HepG2 (cell line): ENCODE measurements around the gene PFN1. TPM values are rescaled to one million over a fixed set of nuclear protein-coding genes. Genes with fewer than 3 reads are reported as not detected.

Experiments used
- FOXA1 ChIP-seq, 2 experiments: fragments of 450-650 bp in 1 of 2; sonication (generic) in 1 of 2; formaldehyde crosslinking in 1 of 2; IDR thresholded peaks; 2 replicates each; pipeline versions ENCODE4 v1.4.0 to v1.6.1; 2016 to 2020; ENCODE audit warnings: missing genetic modification reagents in 1 of 2
- GATA4 ChIP-seq: sonication (generic); IDR thresholded peaks from 2 replicates; pipeline ENCODE4 v1.6.1; 2016; ENCODE audit warnings: antibody characterized with exemption, low read depth, borderline replicate concordance
- HES4 ChIP-seq: sonication (generic); formaldehyde crosslinking; IDR thresholded peaks from 2 replicates; pipeline ENCODE4 v1.9.0; 2021; ENCODE audit warnings: mild to moderate bottlenecking, missing genetic modification reagents, borderline replicate concordance
- HHEX ChIP-seq: IDR thresholded peaks from 2 replicates; pipeline ENCODE4 v1.6.1; 2016; ENCODE audit warnings: control low read depth
- HMGA1 ChIP-seq: sonication (generic); formaldehyde crosslinking; conservative IDR thresholded peaks from 2 replicates; pipeline ENCODE4 v1.4.0; 2020; ENCODE audit warnings: missing genetic modification reagents
- NFATC3 ChIP-seq: sonication (generic); formaldehyde crosslinking; IDR thresholded peaks from 2 replicates; pipeline ENCODE4 v1.5.1; 2020; ENCODE audit warnings: mild to moderate bottlenecking, missing genetic modification reagents
- NFE2L1 ChIP-seq: sonication (generic); formaldehyde crosslinking; IDR thresholded peaks from 2 replicates; pipeline ENCODE4 v1.4.0; 2020; ENCODE audit warnings: missing genetic modification reagents, mild to moderate bottlenecking, borderline replicate concordance
- NFIB ChIP-seq: sonication (generic); formaldehyde crosslinking; IDR thresholded peaks from 2 replicates; pipeline ENCODE4 v1.9.0; 2021; ENCODE audit warnings: missing genetic modification reagents, mild to moderate bottlenecking, borderline replicate concordance
- ONECUT2 ChIP-seq: sonication (generic); formaldehyde crosslinking; IDR thresholded peaks from 2 replicates; pipeline ENCODE4 v1.4.0; 2020; ENCODE audit warnings: missing genetic modification reagents
- RAD21 ChIP-seq: fragments of 450-650 bp; formaldehyde crosslinking; IDR thresholded peaks from 2 replicates; pipeline ENCODE4 v1.5.0; 2020; ENCODE audit warnings: mild to moderate bottlenecking
- RBM39 ChIP-seq: fragments of 200-400 bp; formaldehyde crosslinking; IDR thresholded peaks from one replicate; pipeline ENCODE4 v1.6.1; 2018; ENCODE audit warnings: antibody characterized with exemption, mild to moderate bottlenecking, low read depth, low read length; ENCODE audit not compliant: poor library complexity, severe bottlenecking
- USF2 ChIP-seq, 2 experiments: sonication (generic) in 1 of 2; formaldehyde crosslinking in 1 of 2; IDR thresholded peaks; 2 replicates each; pipeline versions ENCODE4 v1.5.1 to v1.6.1; 2011 to 2020; ENCODE audit warnings: borderline replicate concordance in 1 of 2, low read depth in 1 of 2, low read length in 1 of 2, mild to moderate bottlenecking in 1 of 2, missing genetic modification reagents in 1 of 2, moderate library complexity in 1 of 2
- ZNF333 ChIP-seq: sonication (generic); formaldehyde crosslinking; IDR thresholded peaks from 2 replicates; pipeline ENCODE4 v1.4.0; 2020; ENCODE audit warnings: mild to moderate bottlenecking, missing genetic modification reagents, borderline replicate concordance
- ZNF670 ChIP-seq: sonication (generic); formaldehyde crosslinking; IDR thresholded peaks from 2 replicates; pipeline ENCODE4 v1.8.0; 2022; ENCODE audit warnings: mild to moderate bottlenecking, missing genetic modification reagents, borderline replicate concordance
- ZNF75D ChIP-seq: sonication (generic); formaldehyde crosslinking; IDR thresholded peaks from 2 replicates; pipeline ENCODE4 v1.8.1; 2023; ENCODE audit warnings: missing genetic modification reagents, mild to moderate bottlenecking, borderline replicate concordance
- ZNF770 ChIP-seq: sonication (generic); formaldehyde crosslinking; IDR thresholded peaks from 2 replicates; pipeline ENCODE4 v1.5.0; 2020; ENCODE audit warnings: mild to moderate bottlenecking, missing genetic modification reagents
- ZNF782 ChIP-seq: sonication (generic); formaldehyde crosslinking; IDR thresholded peaks from 2 replicates; pipeline ENCODE4 v1.4.0; 2020; ENCODE audit warnings: missing genetic modification reagents, mild to moderate bottlenecking, borderline replicate concordance
- ZSCAN22 ChIP-seq: sonication (generic); formaldehyde crosslinking; IDR thresholded peaks from 2 replicates; pipeline ENCODE4 v1.4.0; 2020; ENCODE audit warnings: mild to moderate bottlenecking, missing genetic modification reagents
- polyA plus RNA-seq, 8 experiments: library from polyadenylated mRNA; depleted of rRNA in 3 of 8; stranded (reverse) in 7 of 8; unstranded in 1 of 8; fragments of >200 nt; fragmentation: Illumina TruSeq in 4 of 8; extraction: Trizol in 4 of 8; gene quantifications; 2 replicates each; pipeline versions ENCODE4 v1.2.1 to v1.2.3, GENCODE V29; 2011 to 2016; ENCODE audit warnings: low read depth in 4 of 8, missing spikeins in 1 of 8, mixed read lengths in 1 of 8; ENCODE audit not compliant: insufficient read depth in 1 of 8
- total RNA-seq, 5 experiments: library from RNA; depleted of rRNA; stranded (reverse); fragments of >200 nt; fragmentation: Illumina TruSeq; extraction: Trizol; gene quantifications; 2 replicates each; pipeline ENCODE4 v1.2.3, GENCODE V29; 2016; ENCODE audit warnings: low read depth in 1 of 5
- TF ChIP-seq, protein P1 (sequence below): sonication (generic); formaldehyde crosslinking; IDR thresholded peaks from 2 replicates; pipeline ENCODE4 v1.5.0; 2020; ENCODE audit warnings: mild to moderate bottlenecking, missing genetic modification reagents, moderate library complexity

PFN1 gene
- total and polyA plus RNA-seq, 2 of the 13 experiments (the other 11 are each of a cell fraction or from before 2014, with no cell fraction given) = 494 to 613 TPM

DNA sequence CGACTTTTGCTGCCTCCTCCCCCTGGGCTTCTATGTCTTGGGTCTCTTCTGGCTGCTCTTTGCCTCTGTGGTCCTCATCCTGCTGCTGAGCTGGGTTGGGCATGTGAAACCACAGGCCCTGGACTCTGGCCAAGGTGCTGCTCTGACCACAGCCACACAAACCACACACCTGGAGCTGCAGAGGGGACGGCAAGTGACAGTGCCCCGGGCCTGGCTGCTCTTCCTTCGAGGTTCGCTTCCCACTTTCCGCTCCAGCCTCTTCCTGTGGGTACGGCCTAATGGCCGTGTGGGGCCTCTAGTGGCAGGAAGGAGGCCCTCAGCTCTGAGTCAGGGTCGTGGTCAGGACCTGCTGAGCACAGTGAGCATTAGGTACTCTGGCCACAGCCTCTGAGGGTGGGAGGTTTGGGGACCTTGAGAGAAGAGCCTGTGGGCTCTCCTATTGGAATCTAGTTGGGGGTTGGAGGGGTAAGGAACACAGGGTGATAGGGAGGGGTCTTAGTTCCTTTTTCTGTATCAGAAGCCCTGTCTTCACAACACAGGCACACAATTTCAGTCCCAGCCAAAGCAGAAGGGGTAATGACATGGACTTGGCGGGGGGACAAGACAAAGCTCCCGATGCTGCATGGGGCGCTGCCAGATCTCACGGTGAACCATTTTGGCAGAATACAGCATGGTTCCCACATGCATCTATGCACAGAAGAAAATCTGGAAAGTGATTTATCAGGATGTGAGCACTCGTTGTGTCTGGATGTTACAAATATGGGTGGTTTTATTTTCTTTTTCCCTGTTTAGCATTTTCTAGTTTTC is 14.0 kb downstream of the PFN1 start (continued):
- TF ChIP-seq ZNF782 (no peak), ZNF333 (CRISPR knock-in tag) (no peak), ZNF75D (no peak), RAD21 (peak; percentile 62; the same call in 1 of the 2 replicates), HMGA1 (CRISPR knock-in tag) (no peak), NFE2L1 (no peak), ZNF670 (CRISPR knock-in tag) (no peak), FOXA1 (IDR thresholded peaks at IDR 0.05) (no peak), FOXA1 (CRISPR knock-in tag; IDR thresholded peaks at IDR 0.05) (no peak), HES4 (CRISPR knock-in tag) (no peak), GATA4 (no peak), ZNF770 (CRISPR knock-in tag) (peak; percentile 65), HHEX (CRISPR knock-in tag) (no peak), USF2 (IDR thresholded peaks at IDR 0.05; ENCODE audit: low read depth, low read length) (no peak), USF2 (CRISPR knock-in tag; IDR thresholded peaks at IDR 0.05; ENCODE audit: borderline replicate concordance) (no peak), ONECUT2 (no peak), RBM39 (no peak), NFATC3 (CRISPR knock-in tag) (no peak), ZSCAN22 (CRISPR knock-in tag) (no peak), NFIB (CRISPR knock-in tag) (no peak)
- TF ChIP-seq, protein P1, sequence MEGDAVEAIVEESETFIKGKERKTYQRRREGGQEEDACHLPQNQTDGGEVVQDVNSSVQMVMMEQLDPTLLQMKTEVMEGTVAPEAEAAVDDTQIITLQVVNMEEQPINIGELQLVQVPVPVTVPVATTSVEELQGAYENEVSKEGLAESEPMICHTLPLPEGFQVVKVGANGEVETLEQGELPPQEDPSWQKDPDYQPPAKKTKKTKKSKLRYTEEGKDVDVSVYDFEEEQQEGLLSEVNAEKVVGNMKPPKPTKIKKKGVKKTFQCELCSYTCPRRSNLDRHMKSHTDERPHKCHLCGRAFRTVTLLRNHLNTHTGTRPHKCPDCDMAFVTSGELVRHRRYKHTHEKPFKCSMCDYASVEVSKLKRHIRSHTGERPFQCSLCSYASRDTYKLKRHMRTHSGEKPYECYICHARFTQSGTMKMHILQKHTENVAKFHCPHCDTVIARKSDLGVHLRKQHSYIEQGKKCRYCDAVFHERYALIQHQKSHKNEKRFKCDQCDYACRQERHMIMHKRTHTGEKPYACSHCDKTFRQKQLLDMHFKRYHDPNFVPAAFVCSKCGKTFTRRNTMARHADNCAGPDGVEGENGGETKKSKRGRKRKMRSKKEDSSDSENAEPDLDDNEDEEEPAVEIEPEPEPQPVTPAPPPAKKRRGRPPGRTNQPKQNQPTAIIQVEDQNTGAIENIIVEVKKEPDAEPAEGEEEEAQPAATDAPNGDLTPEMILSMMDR = peak; percentile 79
